ENCODE measurements around the gene PTPRN2.

GRCh38 chr7:157611341-157611740 is 976.3 kb downstream of the PTPRN2 start:
- TF ChIP-seq CTCF (conservative IDR thresholded peaks at IDR 0.05 in 1 of 2, IDR thresholded peaks at IDR 0.05 in 1 of 2; ENCODE audit: extremely low read depth in 1 of 2, insufficient read depth in 1 of 2, low read depth in 1 of 2, low read length in 2 of 2): no peak
- no peak for TF ChIP-seq EZH2 (IDR thresholded peaks at IDR 0.05; ENCODE audit: borderline replicate concordance, low read length)

All from mammary epithelial cell (primary cell).